HG03175 (cell line): Measurements from ENCODE around the gene OXLD1.

Experiments
- ATAC-seq: cut with Tn5 transposase; IDR thresholded peaks from one replicate; pipeline ENCODE4 v1.9.1; 2021; ENCODE audit warnings: mild to moderate bottlenecking, moderate library complexity; ENCODE audit not compliant: unreplicated experiment

Gene OXLD1

GRCh38 chr17:81666342-81667191, at the start of gene OXLD1, which contains the start of gene CCDC137:
Gene OXLD1 (minus strand): TSS chr17:81666605. CDS start chr17:81666577, 28 bp downstream.
Gene CCDC137 (plus strand): TSS chr17:81666737. CDS start chr17:81666767, 30 bp downstream.
- ATAC-seq = peak; percentile 95

- ATAC-seq = no peak
These were observed 48.9 kb upstream of the OXLD1 start for GRCh38 chr17:81715107-81715871.

- no peak for ATAC-seq
These were observed 48.2 kb upstream of the OXLD1 start for GRCh38 chr17:81714412-81715106.

GRCh38 chr17:81713556-81714411, 47.4 kb upstream of the OXLD1 start:
- no peak for ATAC-seq

- no peak for ATAC-seq
These were observed 46.7 kb upstream of the OXLD1 start for GRCh38 chr17:81713004-81713555.

- peak; percentile 7 for ATAC-seq
These were observed 46.1 kb upstream of the OXLD1 start for GRCh38 chr17:81712468-81713003.

GRCh38 chr17:81711814-81712467, 45.5 kb upstream of the OXLD1 start, which contains the start of gene SLC25A10:
Gene SLC25A10 (plus strand): TSS chr17:81712284. CDS start chr17:81712427, 143 bp downstream.
- peak; percentile 69 for ATAC-seq

GRCh38 chr17:81710514-81711308, 44.3 kb upstream of the OXLD1 start:
- no peak for ATAC-seq

GRCh38 chr17:81708739-81709185, 42.4 kb upstream of the OXLD1 start:
- ATAC-seq = no peak

- no peak for ATAC-seq
These were observed 41.6 kb upstream of the OXLD1 start for GRCh38 chr17:81707725-81708646.

- ATAC-seq = no peak
These were observed 40.6 kb upstream of the OXLD1 start for GRCh38 chr17:81706757-81707624.

GRCh38 chr17:81706232-81706611, 39.8 kb upstream of the OXLD1 start:
- ATAC-seq = no peak

- ATAC-seq = no peak
These were observed 39.3 kb upstream of the OXLD1 start for GRCh38 chr17:81705518-81706231.

GRCh38 chr17:81703747-81704654, 37.6 kb upstream of the OXLD1 start:
- ATAC-seq = no peak
